Stimulated activated CD4-positive, alpha-beta T cell treated with anti-CD3 and anti-CD28 coated beads, Interleukin-4, amount 100 ng/mL, for 4 hours (primary cell): ENCODE measurements around the gene AVPR2.
A peak's percentile ranks its signal among the peaks of the same experiment; 100 is the strongest.

ENCODE experiments used
- DNase-seq, 2 experiments: peaks; one replicate each; pipeline ENCODE4 v3.0.0-alpha.2; 2020

AVPR2 gene

DNA sequence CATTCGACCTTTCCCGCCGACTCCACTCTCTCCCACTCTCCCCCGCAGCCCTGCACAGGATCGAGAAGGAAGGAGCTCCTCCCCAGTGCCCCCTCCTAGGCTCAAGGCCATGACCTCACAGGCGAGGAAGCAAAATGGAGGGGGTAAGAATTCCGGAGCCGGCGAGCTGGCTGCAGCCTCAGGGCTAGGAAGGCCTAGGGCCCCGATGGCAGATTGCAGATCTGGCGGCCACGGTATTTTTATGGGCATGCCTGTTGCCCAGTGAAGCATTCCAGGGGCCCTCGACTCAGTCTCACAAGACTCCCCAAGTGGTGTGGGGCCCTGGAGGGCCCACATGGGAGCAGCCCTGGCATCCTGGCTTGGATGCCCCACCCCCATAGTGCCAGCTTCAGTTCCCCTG, 17.6 kb upstream of the AVPR2 start:
- no peak for DNase-seq

DNA sequence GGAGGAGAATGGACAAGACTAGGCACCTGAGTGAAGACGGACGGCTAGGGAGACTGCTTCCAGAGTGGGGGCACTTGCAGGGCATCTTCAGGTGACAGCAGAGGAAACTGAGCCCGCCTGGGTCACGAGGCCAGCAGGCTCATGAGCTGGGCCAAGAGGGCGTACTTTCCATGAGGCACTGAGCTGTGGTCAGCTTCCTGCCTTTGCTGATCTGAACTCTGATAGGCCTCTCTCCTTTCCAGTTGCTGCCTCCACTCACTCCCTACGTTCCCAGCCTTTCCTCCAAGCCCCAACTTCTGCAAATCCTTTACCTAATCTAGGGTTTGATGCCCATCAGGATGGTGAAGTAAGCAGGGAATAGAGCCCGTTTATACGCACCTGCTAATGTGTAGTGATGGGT, 17.1 kb upstream of the AVPR2 start:
- no peak for DNase-seq

- DNase-seq, result no peak
These were observed 16.1 kb upstream of the AVPR2 start for GRCh38 chrX:153888344-153888743.

- no peak for DNase-seq
These were observed 15.3 kb upstream of the AVPR2 start for GRCh38 chrX:153889123-153889522.

GRCh38 chrX:153897899-153898298, 6.6 kb upstream of the AVPR2 start:
- no peak for DNase-seq

GRCh38 chrX:153900831-153901752, 3.4 kb upstream of the AVPR2 start:
- peak; percentile 35 to 68 for DNase-seq

- DNase-seq, result no peak
These were observed 2.7 kb upstream of the AVPR2 start for GRCh38 chrX:153901753-153902140.

- no peak for DNase-seq
These were observed 2.1 kb upstream of the AVPR2 start for GRCh38 chrX:153902385-153902784.

DNA sequence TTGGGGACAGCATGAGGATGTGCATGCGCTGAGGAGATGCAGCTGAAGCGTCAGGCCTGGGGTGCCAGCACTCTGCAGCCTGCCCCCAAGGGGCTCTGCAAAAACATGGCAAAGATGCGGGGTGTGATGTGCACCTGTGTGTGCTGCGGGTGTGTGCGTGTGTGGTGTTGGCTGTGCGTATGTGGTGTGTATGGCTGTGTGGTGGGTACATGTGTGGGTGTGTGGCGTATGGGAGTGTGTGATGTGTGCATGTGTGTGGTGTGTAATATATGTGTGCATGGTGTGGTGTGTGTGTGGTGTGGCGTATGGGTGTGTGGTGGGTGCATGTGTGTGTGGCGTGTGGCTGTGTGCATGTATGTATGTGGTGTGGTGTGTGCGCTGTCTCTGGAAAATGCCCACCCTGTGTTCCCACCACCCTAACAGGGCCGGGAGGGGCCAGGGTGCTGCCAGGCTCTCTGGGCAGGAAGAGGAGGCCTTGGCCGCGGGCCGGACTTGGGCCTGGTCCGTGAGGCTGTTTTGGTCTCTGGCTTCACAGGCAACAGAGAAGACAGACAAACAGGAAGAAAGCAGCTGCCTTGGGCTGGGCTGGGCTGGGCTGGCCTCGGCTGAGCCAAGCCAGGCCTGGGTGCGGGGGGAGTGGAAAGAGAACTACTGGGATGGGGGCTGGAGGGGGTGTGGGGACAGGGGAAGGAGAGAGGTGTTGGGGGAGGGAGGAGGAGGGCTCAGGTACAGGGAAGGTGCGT, 1.1 kb upstream of the AVPR2 start:
- DNase-seq, result no peak

DNA sequence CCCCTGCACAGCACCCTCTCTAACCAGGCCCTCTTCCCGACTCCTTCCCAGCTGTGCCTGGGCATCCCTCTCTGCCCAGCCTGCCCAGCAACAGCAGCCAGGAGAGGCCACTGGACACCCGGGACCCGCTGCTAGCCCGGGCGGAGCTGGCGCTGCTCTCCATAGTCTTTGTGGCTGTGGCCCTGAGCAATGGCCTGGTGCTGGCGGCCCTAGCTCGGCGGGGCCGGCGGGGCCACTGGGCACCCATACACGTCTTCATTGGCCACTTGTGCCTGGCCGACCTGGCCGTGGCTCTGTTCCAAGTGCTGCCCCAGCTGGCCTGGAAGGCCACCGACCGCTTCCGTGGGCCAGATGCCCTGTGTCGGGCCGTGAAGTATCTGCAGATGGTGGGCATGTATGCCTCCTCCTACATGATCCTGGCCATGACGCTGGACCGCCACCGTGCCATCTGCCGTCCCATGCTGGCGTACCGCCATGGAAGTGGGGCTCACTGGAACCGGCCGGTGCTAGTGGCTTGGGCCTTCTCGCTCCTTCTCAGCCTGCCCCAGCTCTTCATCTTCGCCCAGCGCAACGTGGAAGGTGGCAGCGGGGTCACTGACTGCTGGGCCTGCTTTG, 1.1 kb downstream of the AVPR2 start:
- DNase-seq, result no peak

DNA sequence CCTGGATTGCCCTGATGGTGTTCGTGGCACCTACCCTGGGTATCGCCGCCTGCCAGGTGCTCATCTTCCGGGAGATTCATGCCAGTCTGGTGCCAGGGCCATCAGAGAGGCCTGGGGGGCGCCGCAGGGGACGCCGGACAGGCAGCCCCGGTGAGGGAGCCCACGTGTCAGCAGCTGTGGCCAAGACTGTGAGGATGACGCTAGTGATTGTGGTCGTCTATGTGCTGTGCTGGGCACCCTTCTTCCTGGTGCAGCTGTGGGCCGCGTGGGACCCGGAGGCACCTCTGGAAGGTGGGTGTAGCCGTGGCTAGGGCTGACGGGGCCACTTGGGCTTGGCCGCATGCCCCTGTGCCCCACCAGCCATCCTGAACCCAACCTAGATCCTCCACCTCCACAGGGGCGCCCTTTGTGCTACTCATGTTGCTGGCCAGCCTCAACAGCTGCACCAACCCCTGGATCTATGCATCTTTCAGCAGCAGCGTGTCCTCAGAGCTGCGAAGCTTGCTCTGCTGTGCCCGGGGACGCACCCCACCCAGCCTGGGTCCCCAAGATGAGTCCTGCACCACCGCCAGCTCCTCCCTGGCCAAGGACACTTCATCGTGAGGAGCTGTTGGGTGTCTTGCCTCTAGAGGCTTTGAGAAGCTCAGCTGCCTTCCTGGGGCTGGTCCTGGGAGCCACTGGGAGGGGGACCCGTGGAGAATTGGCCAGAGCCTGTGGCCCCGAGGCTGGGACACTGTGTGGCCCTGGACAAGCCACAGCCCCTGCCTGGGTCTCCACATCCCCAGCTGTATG, 1.8 kb downstream of the AVPR2 start:
- DNase-seq, result no peak

- no peak for DNase-seq
These were observed 3.0 kb downstream of the AVPR2 start for GRCh38 chrX:153907456-153907855.

DNA sequence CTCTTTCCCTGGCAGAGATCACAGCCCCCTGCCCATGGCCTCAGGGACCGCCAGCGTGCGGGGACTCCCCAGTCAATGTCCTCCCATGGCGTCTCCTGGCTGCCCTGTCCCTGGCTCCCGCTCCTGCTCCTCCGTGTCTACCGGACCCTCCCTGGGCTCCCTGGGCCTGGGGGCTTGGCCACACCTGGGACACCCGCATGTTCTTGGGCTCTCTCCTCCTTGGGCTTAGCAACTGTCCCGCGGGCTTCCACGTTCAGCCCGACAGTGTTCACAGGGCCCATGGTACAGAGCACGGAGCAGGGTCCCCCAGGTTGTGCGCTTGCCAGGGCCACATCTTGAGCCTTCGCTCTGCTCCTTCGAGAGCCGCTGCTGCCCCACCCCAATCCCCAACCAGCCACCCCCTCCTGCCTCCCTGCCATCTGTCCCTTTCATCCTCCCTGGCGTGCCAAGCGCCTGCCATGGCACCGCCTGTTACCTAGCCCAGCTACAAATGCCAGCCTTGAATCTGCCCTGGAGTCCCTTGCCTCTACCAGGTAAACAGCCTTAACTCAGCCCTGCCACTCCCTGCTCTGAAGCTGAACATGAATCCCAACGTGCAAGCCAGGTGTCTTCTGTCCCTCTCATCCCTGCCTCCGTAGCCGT, 3.9 kb downstream of the AVPR2 start:
- DNase-seq, result no peak

GRCh38 chrX:153909024-153909979, 4.8 kb downstream of the AVPR2 start:
- no peak for DNase-seq

DNA sequence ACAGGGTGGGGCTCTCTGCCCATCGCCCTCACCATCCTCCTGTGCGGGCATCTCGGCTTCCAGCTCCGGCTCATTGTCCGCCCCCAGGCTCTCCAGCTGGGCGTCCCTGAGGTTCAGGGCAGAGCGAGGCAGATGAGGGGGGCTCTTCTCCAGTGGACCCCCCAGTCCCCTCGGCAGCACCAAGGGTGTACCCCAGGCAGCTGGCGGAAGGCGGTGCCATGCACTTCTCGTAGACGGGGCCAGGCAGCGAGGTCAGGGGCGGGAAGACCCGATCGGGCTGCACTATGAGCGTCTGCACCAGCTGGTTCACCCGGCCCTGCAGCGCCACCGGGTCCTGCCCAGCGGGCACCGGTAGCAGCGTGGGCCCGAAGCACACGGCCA, 5.5 kb downstream of the AVPR2 start:
- no peak for DNase-seq

GRCh38 chrX:153910446-153910845, 6.0 kb downstream of the AVPR2 start:
- DNase-seq, result no peak

GRCh38 chrX:153911798-153912197, 7.3 kb downstream of the AVPR2 start:
- DNase-seq, result no peak

DNA sequence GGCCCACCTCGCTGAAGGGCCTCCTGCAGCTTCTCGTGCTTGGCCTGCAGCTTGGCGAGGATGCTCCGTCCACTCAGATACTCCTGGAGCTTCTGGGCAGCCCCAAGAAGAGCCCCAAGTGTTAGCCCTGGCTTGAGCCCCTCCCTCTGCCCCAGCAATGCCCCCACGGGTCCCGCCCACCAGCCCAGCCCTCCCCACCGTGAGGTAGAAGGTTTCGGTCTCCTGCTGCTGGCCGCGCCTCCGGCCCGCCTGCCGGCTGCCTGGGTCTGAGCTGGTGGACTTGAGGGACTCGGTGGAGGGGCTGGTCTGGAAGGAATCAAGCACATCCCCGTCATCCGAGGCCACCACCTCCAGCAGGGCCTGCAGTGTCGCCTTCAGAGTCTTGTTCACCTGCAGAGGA, 8.7 kb downstream of the AVPR2 start:
- no peak for DNase-seq

DNA sequence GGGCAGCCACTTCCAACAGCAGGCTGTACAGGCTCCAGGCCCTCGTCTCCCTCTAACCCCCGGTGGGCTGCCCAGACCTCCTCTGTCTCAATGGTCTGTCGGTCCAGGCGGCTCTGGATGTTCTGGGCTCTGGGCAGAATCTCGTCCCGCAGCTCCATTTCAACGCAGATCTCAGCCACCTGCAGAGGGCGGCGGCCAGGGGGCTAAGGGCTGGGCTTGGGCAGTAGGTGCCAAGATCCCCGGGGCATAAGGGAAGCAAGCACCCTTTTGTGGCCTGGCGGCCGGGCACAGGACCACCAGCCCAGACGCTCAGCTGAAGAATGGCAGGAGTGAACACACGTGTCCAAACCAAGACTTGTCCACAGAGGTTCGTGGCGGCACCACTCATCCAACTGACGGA, 9.2 kb downstream of the AVPR2 start:
- DNase-seq, result no peak

- DNase-seq, result no peak
These were observed 13.4 kb downstream of the AVPR2 start for GRCh38 chrX:153917869-153918268.

DNA sequence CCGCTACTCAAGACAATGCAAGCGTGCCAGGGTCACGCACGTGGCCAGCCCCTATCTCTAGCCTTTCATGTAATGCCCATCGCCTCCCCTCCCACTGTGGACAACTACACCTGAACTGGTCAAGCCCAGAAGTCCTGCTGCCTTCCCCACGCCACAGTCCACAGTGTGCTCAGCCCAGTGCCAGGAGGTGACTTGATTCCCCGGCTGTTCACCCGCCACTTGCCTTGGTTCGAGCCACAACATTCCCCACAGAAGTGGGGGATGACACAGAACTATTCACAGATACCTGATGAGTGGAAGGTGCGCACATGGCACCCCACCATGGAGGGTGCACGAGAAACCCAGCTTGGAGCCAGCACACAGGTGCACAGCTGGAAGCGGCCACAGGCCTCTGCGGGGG, 14.8 kb downstream of the AVPR2 start:
- DNase-seq, result no peak
